ENCODE data around the gene HMGB3.

DNA sequence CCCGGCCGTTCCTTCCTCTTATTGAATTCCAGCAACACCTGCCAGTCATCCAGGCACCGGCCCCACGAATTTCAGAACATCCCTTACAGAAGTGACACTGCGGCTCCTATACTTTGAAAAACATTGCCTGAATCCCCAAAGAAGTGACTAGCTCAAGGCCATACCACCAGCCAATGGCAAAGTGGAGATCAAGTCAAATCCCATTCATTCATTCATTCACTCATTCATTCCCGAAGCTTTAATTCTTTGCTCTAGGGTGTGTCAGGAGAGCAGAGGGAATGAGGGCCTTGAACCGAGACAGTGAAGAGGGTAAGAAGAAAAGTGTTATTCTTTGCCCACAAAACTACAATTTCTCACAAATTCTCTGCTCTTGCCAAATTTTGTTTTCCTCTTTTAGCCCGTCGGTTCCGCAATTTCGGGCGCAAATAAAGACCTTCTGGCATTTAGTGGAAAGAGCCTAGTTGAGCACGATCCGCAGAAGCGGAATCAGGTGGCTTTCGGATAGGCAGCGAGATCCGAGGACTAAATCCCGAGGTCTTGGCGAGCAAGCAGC, 824 bp upstream of the HMGB3 start:
- TF ChIP-seq POLR2AphosphoS5 (IDR thresholded peaks at IDR 0.05; ENCODE audit: low read depth, low read length) (no peak), REST (IDR thresholded peaks at IDR 0.05; ENCODE audit: insufficient read depth in 1 of 2, low read depth in 2 of 2, low read length in 2 of 2) (no peak)
